C4-2B (cell line): ENCODE measurements around the gene SAP30BP.

Source experiments
- ZFX ChIP-seq: fragments of 450-650 bp; IDR thresholded peaks from 2 replicates; pipeline ENCODE4 v1.6.1; 2017
- TF ChIP-seq, protein P1 (sequence below): fragments of 450-650 bp; conservative IDR thresholded peaks from 2 replicates; pipeline ENCODE4 v1.5.1; 2017; ENCODE audit warnings: mild to moderate bottlenecking

DNA sequence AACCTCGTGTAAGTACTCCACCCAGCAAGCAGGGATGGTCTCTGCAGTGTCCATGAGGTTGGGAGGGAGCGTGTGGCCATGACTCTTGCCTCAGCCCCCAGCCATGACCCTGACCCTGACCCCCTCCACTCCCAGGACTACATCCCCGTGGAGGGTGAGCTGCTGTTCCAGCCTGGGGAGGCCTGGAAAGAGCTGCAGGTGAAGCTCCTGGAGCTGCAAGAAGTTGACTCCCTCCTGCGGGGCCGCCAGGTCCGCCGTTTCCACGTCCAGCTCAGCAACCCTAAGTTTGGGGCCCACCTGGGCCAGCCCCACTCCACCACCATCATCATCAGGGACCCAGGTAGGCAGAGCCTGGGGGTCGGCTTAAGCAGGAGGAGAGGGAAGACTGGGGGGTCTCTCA, 81.6 kb downstream of the SAP30BP start:
- TF ChIP-seq, protein P1, sequence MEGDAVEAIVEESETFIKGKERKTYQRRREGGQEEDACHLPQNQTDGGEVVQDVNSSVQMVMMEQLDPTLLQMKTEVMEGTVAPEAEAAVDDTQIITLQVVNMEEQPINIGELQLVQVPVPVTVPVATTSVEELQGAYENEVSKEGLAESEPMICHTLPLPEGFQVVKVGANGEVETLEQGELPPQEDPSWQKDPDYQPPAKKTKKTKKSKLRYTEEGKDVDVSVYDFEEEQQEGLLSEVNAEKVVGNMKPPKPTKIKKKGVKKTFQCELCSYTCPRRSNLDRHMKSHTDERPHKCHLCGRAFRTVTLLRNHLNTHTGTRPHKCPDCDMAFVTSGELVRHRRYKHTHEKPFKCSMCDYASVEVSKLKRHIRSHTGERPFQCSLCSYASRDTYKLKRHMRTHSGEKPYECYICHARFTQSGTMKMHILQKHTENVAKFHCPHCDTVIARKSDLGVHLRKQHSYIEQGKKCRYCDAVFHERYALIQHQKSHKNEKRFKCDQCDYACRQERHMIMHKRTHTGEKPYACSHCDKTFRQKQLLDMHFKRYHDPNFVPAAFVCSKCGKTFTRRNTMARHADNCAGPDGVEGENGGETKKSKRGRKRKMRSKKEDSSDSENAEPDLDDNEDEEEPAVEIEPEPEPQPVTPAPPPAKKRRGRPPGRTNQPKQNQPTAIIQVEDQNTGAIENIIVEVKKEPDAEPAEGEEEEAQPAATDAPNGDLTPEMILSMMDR = no peak
- TF ChIP-seq ZFX = no peak
